ENCODE results near the gene AMER3.

- TF ChIP-seq EZH2 (IDR thresholded peaks at IDR 0.05; ENCODE audit: insufficient read depth, poor library complexity, severe bottlenecking), result no peak
- TF ChIP-seq EZH2phosphoT487 (IDR thresholded peaks at IDR 0.05; ENCODE audit: insufficient read depth, low read depth), result no peak
These were observed 11.5 kb downstream of the AMER3 start for GRCh38 chr2:130766711-130767407.
